ENCODE data around the gene CYREN.
"Not testable (repeated sequence)": the region's sequence is repeated elsewhere in the genome, so short reads cannot be mapped to it uniquely, and the experiment has no call there.

The CYREN gene

DNA sequence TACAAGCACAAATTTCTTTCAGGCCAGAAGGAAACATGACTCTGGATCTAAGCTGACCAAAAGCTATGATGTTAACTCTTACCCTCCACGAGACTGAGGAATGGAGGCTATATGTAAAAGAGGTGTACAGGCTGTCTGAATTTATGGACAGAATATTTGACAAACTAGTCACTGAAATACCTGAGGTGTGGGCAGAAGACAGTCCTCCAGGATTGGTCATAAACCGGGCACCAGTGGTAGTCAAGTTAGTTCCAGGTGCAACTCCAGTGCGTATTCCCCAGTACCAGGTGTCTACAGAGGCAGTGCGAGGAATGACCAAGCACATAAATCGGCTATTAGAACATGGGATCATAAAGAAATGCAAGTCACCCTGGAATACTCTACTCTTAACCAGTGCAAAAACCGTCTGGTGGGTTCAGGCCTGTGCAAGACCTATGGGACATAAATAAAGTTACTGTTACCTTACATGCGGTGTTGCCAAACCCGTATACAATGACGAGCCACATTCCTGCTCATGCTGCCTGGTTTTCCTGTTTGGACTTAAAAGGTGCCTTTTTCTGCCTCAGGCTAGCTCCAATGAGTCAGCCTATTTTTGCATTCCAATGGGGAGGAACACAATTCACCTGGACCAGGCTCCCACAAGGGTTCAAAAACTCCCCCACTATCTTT lies 6.7 kb upstream of the CYREN start:
- no peak for DNase-seq (ENCODE audit: low spot score)

DNA sequence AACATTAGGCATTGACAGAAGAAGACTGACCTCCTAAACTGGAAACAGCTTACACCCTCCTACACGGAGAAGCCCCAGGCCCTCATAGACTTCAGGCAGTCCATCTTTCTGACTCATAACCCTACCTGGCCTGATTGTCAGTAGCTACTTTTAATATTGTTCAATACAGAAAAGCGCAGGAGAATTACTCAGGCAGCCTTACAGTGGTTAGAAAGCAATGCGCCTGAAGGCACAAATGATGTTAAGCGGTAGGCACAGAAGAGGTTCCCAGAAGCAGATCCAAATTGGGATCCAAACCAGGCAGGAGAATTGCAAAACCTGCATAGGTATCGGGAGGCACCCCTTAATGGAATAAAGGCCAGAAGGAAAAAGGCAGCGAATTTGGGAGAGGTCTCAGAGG lies 5.4 kb upstream of the CYREN start:
- DNase-seq (ENCODE audit: low spot score) = no peak

DNA sequence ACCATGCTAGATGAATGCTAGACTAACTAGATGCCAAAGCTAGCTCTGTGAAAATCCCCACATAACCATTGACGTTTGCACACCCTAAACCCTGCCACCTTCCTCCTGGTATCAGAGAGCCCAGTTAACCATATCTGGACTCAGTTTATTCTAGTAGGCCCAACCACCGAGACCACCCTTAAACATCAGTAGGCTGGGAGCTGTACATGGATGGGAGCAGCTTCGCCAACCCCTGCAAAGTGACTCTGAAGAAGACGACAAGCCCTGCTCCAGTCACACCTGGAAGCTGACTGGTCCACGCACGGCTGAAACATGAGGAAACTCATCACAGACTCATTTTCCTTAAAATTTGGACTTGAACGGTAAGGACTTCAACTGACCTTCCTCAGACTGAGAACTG lies 4.4 kb upstream of the CYREN start:
- DNase-seq (ENCODE audit: low spot score) = no peak

DNA sequence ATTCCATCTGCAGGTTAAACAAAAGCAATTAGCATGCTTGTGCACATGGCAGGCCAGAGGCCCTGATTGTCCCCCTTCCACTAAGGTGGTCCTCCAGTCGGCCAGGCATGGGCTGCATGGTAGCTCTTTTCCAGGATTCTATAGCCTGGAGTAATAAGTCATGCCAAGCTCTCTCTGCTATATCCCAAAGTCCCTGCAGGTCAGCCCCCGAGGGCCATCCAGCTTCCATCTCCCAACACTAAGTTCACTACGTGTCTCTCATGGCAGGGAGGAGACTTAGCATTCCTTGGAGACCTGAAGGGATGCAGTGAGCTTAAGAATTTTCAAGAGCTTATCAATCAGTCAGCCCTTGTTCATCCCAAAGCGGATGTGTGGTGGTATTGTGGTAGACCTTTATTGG lies 3.4 kb upstream of the CYREN start:
- DNase-seq (ENCODE audit: low spot score) = not testable (repeated sequence)

DNA sequence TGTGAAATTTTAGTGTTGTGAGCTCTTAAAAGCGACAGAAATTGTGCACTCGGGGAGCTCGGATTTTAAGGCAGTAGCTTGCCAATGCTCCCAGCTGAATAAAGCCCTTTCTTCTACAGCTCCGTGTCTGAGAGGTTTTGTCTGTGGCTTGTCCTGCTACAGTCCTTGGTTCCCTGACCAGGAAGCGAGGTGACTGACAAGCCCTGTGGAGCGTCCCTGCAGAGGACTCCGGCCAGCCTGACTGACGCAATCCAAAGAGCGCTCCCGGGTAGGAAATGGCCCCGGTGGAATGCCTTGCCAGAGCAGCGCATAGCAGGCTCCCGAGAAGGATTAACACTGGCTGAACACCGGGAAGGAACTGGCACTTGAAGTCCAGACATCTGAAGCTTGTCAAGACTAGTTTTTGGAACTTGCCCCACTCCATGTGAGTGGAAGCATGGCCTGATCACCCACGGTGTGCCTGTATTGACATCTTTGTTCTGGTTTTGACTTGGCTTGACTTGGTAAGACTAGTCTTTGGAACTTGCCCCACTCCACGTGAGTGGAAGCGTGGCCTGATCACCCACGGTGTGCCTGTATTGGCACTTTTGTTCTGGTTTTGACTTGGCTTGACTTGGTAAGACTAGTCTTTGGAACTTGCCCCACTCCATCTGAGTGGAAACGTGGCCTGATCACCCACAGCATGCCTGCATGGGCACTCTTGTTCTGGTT lies 1.2 kb upstream of the CYREN start:
- not testable (repeated sequence) for DNase-seq (ENCODE audit: low spot score)

DNA sequence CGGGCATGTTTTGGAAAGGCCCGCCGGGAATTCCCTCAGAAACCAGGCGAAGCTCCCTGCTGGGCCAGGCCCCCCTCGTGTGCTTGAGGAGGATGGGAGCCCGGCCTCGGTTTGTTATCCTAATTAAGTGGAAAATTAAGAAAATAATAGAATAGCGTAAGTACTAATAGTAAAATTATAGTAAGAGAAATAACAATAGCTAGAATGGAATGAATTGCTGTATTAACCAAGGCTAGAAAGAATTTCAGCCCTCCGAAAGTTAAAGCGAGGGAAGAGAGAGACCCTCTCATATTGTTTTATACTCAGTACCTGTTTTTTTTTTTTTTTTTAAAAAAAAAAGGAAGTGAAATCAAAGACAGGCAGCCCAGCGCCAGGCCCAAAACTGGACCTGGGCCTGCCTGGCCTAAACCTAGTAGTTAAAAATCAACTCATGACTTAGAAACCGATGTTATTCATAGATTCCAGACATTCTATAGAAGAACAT lies 533 bp upstream of the CYREN start:
- DNase-seq (ENCODE audit: low spot score) = not testable (repeated sequence)

DNA sequence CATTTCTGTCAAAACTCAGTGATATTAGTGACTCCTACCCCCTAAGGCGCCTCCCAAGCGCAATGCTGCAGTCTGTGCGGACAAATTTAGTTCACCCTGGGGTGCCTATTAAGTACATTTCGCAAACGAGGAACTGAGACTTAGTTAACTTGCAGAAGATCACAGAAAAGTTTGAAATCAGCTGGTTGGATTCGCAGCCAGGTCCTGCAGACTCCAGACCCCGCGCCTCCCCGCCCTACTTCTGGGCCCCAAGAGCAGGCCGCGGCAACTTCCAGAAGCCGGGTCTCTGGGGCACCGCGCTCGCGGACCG lies 588 bp downstream of the CYREN start:
- DNase-seq (ENCODE audit: low spot score) = no peak

DNA sequence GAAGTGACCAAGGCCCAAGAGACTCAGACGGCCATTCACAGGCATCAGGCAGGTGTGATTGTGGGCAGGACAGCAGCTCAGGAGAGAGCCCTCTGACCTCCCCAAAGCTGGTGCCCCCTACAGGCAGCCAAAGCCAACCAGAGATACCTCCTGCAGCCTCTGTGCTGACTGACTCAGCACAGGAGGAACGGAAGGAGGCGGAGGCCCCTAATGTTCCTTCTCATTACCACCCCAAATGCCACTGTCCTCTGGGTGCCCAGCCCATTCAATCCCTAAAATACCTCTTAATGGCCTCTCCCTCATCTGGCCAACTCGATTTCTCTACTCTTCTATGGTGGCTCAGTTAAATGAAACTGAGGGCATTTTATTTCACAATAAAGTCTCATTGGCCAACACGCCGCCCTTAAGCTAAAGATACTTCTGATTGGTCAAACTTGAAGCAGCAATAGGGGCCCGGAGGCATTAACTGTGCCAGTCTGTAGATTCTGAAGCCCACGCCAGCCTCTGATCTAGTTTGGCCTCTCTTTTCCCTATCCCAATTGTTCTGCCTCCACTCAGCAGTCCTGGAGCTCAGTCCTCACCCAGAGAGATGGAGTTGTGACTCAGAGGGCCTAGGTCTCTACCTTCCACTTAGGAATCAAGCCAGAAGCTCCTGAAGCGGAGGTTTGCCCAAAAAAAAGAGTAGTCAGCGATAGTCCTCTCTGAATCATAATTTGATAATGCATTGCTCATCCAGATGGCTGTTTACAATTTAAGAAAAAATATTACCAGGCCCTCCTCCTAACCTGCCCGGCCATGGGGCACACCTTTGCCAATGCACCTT lies 1.2 kb downstream of the CYREN start:
- peak; percentile 72 for DNase-seq (ENCODE audit: low spot score)

DNA sequence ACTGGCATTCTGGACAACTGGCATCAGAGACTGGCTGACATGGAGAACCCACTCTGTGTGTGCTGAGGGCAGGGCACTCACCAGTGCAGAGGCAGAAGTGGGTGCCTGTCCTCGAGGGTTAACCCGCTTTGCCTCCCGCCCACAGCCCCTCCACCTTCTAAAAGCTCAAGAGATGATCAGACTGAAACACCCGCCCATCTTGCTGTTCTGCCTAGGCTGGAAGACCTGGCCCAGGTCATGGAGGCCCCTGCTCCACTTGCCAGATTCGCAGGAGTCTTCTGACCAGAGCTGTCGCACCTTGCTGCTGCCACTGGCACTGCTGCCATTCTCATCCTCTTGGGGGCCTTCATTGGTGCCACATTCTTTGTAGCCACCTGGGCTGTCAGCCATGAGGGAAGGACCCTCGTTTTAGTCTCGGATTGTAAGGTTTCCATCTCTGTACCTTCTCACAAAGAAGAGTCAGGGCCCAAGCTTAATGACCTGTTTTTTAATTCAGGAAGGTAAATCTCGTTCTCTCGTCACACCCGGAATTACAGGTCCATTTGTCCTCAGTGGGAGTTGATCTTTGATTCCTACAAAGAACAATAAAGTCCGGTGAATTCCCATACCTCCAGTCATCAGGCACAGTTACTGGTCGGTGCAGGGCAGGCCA lies 1.9 kb downstream of the CYREN start:
- DNase-seq (ENCODE audit: low spot score) = no peak

DNA sequence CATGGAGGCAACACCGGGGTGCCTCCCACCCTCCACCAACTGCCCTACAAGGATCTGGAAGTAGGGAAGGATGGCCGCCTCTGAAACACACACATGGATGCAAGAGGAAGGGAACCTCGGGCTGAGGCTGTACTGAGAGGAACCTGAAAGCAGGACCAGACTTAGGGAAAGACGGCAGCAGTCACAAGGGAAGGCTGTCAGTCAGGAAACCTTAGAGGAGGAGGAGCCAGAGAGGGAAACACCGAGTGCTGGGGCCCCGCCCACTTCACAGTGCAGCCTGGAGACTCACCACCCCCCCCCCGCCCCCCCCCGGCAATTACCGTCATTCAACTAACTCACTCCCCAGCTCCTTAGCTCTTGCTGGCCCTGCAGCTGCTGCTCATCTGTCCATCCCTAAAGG lies 2.5 kb downstream of the CYREN start:
- peak; percentile 71 for DNase-seq (ENCODE audit: low spot score)

DNA sequence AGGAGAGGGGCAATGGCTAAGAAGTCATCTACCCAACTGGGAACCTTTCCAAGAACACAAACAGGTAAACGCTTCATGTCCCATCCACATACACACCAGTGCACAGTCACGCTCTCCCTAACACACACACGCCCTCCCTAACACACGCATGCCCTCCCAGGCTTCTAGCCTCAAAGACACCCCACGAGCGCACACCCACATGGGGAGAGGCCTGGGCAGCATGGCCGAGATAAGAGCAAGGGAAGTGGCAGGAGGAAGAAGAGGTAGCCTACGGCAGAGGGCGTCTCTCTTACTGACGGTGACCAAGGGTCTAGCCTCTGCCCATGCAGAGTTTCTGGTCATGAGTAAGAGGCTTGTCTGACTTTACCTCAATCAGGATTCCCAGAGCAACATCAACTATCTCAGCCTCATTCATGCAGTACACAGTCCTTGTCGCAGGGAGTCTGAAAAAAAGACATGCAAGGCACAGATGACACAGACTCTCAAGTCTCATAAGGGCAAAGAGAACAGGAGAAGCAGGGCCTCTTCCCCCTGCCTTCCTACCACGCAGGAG lies 3.1 kb downstream of the CYREN start:
- DNase-seq (ENCODE audit: low spot score) = no peak

DNA sequence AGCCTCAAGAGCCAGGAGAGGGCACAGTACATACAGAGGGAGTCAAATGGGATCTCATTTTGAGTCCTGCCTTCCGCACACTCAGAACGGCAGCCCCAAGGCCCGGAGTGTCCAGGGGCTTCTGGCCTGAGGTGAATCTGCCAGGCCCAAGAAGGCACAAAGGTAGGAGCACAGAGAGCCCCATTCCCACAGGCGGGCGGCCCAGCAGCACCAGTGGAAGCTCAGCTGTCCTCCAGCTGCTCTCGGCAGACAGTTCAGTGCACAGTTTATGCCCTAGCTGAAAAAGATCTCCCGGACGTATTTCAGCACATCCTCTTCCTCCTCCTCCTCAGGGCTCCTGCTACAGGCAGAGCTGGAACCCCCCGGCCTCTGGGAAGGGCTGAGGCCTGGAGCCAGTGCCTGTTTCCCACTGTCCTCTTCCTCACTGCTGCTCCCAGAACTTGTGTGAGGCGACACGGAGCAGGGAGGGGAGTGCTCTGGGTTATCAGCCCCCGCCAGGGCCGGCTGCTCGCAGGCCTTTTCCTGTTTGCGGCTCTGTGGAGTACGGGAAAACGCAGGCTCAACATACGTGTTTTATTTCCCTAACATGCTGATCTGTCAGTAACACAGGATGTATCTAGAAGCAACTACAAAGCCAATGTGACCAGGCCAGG lies 4.0 kb downstream of the CYREN start:
- no peak for DNase-seq (ENCODE audit: low spot score)

DNA sequence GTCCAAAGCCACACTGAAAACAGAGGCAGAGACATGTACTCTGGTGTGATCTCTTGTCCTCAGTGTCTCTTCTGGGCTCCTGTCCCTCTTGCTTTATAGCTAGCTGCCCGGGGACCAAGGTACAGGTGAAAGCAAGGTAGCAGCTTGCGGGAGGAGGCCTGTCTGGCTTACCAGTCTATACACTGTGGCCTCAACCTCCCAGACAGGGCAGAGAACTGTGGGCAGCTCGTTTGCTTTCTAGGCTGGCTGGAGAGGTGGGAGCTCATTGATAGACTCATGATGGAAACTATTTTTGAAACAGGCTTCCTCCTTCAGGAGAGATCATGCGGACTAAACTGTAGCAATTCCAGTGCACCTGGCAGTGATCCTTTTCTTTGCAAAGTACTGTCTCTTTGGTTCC lies 4.6 kb downstream of the CYREN start:
- DNase-seq (ENCODE audit: low spot score) = no peak

DNA sequence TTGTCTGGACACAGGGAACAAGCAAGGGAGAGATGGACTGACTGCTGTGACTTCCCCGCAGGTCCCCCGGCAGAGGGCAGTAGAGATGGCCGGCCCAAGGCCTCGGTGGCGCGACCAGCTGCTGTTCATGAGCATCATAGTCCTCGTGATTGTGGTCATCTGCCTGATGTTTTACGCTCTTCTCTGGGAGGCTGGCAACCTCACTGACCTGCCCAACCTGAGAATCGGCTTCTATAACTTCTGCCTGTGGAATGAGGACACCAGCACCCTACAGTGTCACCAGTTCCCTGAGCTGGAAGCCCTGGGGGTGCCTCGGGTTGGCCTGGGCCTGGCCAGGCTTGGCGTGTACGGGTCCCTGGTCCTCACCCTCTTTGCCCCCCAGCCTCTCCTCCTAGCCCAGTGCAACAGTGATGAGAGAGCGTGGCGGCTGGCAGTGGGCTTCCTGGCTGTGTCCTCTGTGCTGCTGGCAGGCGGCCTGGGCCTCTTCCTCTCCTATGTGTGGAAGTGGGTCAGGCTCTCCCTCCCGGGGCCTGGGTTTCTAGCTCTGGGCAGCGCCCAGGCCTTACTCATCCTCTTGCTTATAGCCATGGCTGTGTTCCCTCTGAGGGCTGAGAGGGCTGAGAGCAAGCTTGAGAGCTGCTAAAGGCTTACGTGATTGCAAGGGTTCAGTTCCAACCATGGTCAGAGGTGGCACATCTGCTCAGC lies 6.0 kb downstream of the CYREN start:
- DNase-seq (ENCODE audit: low spot score) = peak; percentile 78

DNA sequence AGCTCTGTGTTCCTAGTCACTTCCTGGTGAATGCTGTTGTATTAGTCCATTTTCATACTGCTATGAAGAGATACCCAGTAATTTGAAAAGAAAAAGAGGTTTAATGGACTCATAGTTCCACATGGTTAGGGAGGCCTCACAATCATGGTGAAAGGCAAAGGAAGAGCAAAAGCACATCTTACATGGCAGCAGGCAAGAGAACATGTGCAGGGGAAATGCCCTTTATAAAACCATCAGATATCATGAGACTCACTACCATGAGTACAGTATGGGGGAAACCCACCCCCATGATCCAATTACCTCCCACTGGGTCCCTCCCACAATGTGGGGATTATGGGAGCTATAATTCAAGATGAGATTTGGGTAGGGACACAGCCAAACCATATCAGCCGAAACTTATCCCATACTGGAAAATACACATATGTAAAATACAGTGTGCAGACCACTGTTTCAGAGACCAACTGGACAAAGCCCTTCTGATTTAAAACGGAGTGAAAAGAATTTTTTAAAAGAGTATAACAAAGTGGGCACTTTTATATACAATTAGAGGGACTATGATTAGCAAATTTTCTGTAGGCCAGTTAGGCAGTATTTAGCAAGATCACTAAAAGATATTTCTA lies 8.0 kb downstream of the CYREN start:
- no peak for DNase-seq (ENCODE audit: low spot score)

DNA sequence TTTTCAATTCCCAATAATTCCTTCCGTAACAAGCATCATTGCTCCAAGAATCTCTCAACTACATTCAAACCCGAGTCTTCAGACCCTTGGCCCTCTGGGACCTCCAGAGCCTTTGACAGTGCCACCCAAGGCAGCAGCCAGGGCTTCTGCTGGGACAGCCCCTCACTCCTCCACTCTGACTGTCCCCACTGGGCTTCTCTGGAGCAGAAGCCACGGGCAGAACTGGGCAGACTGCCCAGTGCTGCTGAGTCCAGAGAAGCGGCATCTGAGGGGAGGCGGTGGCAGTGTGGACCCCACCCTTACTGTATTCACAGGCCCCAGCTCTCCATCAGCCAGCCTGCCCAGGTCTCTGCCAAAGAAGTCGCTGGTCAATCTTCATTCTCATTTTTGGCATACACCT lies 8.8 kb downstream of the CYREN start:
- no peak for DNase-seq (ENCODE audit: low spot score)

DNA sequence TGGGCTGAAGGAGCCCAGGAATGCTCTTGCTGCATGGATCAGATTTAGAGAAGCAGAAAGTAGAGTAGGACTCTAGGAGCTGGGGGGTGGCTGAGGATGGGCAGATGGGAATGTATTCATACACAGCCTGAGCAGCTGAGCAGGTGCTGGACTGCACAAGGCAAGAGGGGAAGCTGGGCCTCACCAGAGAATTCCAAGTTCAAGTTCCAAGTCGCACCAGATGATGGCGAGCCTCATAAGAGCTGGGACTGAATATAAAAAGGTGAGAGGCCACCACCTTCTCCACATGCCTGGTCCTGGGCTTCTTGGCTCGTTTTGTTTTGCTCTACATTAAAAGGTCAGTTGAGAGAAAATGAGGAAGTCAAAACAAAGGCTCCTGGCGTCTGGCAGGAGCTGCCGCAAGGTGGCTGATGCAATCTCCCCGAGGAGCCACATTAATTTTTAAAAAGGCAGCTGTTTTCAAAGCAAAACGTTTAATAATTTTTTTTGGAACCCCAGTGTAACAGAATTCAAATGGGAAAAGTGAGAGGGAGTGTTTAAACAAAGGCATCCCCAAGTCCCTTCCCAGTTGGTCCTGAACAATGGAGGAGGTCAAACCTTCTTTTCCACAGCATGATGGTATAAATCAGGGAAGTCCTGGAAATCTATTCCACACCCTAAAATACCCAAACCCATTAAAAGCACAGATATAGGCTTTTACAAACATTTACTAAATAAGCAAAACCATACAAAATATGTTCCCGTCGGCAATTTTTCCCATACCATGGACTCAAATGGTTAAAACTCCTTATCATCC lies 9.5 kb downstream of the CYREN start:
- DNase-seq (ENCODE audit: low spot score) = no peak

DNA sequence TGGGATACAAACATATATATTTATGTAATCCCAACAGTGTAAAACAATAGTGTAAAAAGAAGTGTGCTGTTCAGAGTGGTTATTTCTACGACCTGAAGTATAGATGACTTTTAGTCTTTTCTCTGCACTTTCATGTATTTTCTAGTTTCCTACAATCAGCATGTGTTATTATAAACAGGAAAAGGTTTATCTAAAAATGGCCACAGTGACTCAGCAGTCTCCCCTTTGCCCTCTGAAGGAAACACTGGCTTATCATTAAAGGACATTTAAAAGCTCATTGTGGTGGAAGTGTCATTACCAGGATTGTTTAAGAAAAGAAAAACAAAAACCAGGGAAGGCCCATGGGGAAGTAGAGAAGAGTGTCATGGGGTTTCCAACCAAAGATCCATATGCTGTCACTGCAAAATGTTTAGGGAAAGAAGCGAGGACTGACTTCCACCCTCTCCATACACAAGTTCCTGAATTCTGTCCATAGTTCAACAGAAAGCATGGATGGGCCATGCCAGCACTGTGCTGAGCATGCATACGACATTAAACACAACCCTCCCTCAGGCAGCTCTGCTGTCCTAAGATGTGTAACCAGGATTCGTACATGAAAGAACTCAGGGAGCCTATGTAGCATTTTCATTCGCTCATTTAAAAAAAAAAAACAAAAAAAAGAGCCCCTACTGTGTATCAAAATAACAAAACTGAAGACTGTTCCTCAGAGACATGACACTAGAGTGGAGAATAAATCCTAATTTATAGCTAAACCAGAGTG lies 10.2 kb downstream of the CYREN start:
- no peak for DNase-seq (ENCODE audit: low spot score)
